ENCODE data around the gene YWHAG. TPM values are rescaled to one million over a fixed set of nuclear protein-coding genes. Genes with fewer than 3 reads are reported as not detected.
A peak's percentile ranks its signal among the peaks of the same experiment; 100 is the strongest.

YWHAG gene
- total and polyA plus RNA-seq, 8 donors: 15.7 to 55.7 (median 33.9) TPM

GRCh38 chr7:76328389-76328788 lies 30.4 kb downstream of the YWHAG start:
- Histone ChIP-seq H3K4me1 (peaks cover 15 to 23% (median 23%) of the 10 kb centered on the region in 3 donors), H3K27me3 (no peaks in the 10 kb centered on the region), H3K36me3 (peaks cover 0 to 13% (median 9%) of the 10 kb centered on the region in 3 donors), H3K9me3 (no peaks in the 10 kb centered on the region), H3K27ac (no peak overlapping the region), H3K4me3 (no peak overlapping the region)
- intact Hi-C loops (cut with DNase I): no loop called here
- FAIRE-seq: no peak
- no peak for TF ChIP-seq CTCF (IDR thresholded peaks at IDR 0.05)
- no peak for DNase-seq
- 80 to 81% methylated on average over 15 of the region's 15 CpGs for WGBS, 2 donors
- no peak for ATAC-seq

- H3K9me3 ChIP-seq: no peaks in the 10 kb centered on the region
- peak in 2 of 4 donors; percentile 33 for ATAC-seq
- TF ChIP-seq CTCF (IDR thresholded peaks at IDR 0.05): no peak
- DNase-seq: no peak
- peaks cover 0 to 13% (median 9%) of the 10 kb centered on the region in 3 donors for H3K36me3 ChIP-seq
- WGBS, 2 donors: 44 to 51% methylated on average over 6 to 7 of the region's 7 CpGs
- FAIRE-seq: no peak
- peak overlapping the region in 1 of 4 donors; percentile 33 for H3K27ac ChIP-seq
- H3K4me1 ChIP-seq: peaks cover 7 to 21% (median 18%) of the 10 kb centered on the region in 3 donors
- H3K27me3 ChIP-seq: no peaks in the 10 kb centered on the region
- intact Hi-C loops (cut with DNase I): no loop called here
- no peak overlapping the region for H3K4me3 ChIP-seq
Measured at GRCh38 chr7:76327610-76328009, 31.2 kb downstream of the YWHAG start.

- no peaks in the 10 kb centered on the region for H3K9me3 ChIP-seq
- no peak for FAIRE-seq
- no peak overlapping the region for H3K4me3 ChIP-seq
- no peak for TF ChIP-seq CTCF (IDR thresholded peaks at IDR 0.05)
- H3K36me3 ChIP-seq: peaks cover 0 to 13% (median 9%) of the 10 kb centered on the region in 3 donors
- no peak for DNase-seq
- peaks cover 7 to 18% (median 12%) of the 10 kb centered on the region in 3 donors for H3K4me1 ChIP-seq
- 30 to 43% methylated on average over 5 of the region's 5 CpGs for WGBS, 2 donors
- intact Hi-C loops (cut with DNase I): no loop called here
- no peaks in the 10 kb centered on the region for H3K27me3 ChIP-seq
- H3K27ac ChIP-seq: peak overlapping the region; percentile 19 to 67 (median 50)
- ATAC-seq: peak; percentile 12 to 63 (median 37)
Measured at GRCh38 chr7:76326646-76327233, 32.1 kb downstream of the YWHAG start.

- no peak for TF ChIP-seq CTCF (IDR thresholded peaks at IDR 0.05)
- no peaks in the 10 kb centered on the region for H3K27me3 ChIP-seq
- no peaks in the 10 kb centered on the region for H3K9me3 ChIP-seq
- H3K27ac ChIP-seq: peak overlapping the region in 2 of 4 donors; percentile 57 to 67
- peaks cover 0 to 13% (median 9%) of the 10 kb centered on the region in 3 donors for H3K36me3 ChIP-seq
- FAIRE-seq (no peak), ATAC-seq (no peak), DNase-seq (no peak)
- no peak overlapping the region for H3K4me3 ChIP-seq
- intact Hi-C loops (cut with DNase I): no loop called here
- WGBS, 2 donors: 91% methylated on average over 5 of the region's 5 CpGs
- peaks cover 7 to 18% (median 12%) of the 10 kb centered on the region in 3 donors for H3K4me1 ChIP-seq
Measured at GRCh38 chr7:76325811-76326210, 33.0 kb downstream of the YWHAG start.

- Histone ChIP-seq H3K36me3 (peaks cover 0 to 13% (median 9%) of the 10 kb centered on the region in 3 donors), H3K4me1 (peaks cover 7 to 18% (median 12%) of the 10 kb centered on the region in 3 donors), H3K9me3 (no peaks in the 10 kb centered on the region), H3K27ac (no peak overlapping the region), H3K27me3 (no peaks in the 10 kb centered on the region), H3K4me3 (no peak overlapping the region)
- WGBS, 2 donors: 96% methylated on average over 11 of the region's 11 CpGs
- DNase-seq (no peak), FAIRE-seq (no peak), ATAC-seq (no peak)
- TF ChIP-seq CTCF (IDR thresholded peaks at IDR 0.05): no peak
- intact Hi-C loops (cut with DNase I): no loop called here
Measured at GRCh38 chr7:76325092-76325491, 33.7 kb downstream of the YWHAG start.

All from pancreas (tissue), 10 donors.